ENCODE data around the gene C1D. TPM values are rescaled to one million over a fixed set of nuclear protein-coding genes. Genes with fewer than 3 reads are reported as not detected.

The C1D gene
- total and polyA plus RNA-seq, 2 experiments from 2014 or later: 30.1 to 39.7 TPM

GRCh38 chr2:68091439-68092034 is 28.7 kb upstream of the C1D start:
- H3K27me3 Mint-ChIP-seq (ENCODE audit: insufficient read depth, low read depth, poor library complexity): peaks cover 2% of the 10 kb centered on the region
- Histone ChIP-seq H4K20me1 (replicated peaks; ENCODE audit: insufficient read depth) (no peaks in the 10 kb centered on the region), H3K4me3 (no peak overlapping the region), H3K27me3 (ENCODE audit: insufficient read depth) (no peaks in the 10 kb centered on the region), H3K9me2 (ENCODE audit: insufficient read depth) (no peaks in the 10 kb centered on the region), H3K4me2 (no peak overlapping the region), H3F3A (replicated peaks; ENCODE audit: low read depth) (no peaks in the 10 kb centered on the region), H3K79me2 (replicated peaks; ENCODE audit: insufficient read depth) (no peaks in the 10 kb centered on the region), H3K4me1 (ENCODE audit: insufficient read depth) (0 out of 2 replicates have a peak, but pooled peaks cover 7% of the 10 kb centered on the region), H2AFZ (no peak overlapping the region), H3K27ac (ENCODE audit: low read depth) (no peak overlapping the region), H3K36me3 (ENCODE audit: insufficient read depth) (no peaks in the 10 kb centered on the region)
- H3K9me3 Mint-ChIP-seq: no peaks in the 10 kb centered on the region
- no peak overlapping the region for H3K4me3 Mint-ChIP-seq
- TF ChIP-seq JUNB (IDR thresholded peaks at IDR 0.05; ENCODE audit: unreplicated experiment) (no peak), STAT1 (IDR thresholded peaks at IDR 0.05; ENCODE audit: unreplicated experiment) (no peak), EZH2 (IDR thresholded peaks at IDR 0.05; ENCODE audit: low read depth, unreplicated experiment) (no peak), CREB1 (CRISPR knock-in tag; IDR thresholded peaks at IDR 0.05; ENCODE audit: low read depth) (no peak), EZH2phosphoT487 (IDR thresholded peaks at IDR 0.05; ENCODE audit: unreplicated experiment) (no peak), ZNF331 (CRISPR knock-in tag; IDR thresholded peaks at IDR 0.05; ENCODE audit: low read depth) (no peak), NANOG (IDR thresholded peaks at IDR 0.05; ENCODE audit: borderline replicate concordance) (no peak), POLR2AphosphoS5 (IDR thresholded peaks at IDR 0.05; ENCODE audit: low read depth) (no peak), REST (IDR thresholded peaks at IDR 0.05; ENCODE audit: unreplicated experiment) (no peak)
- TF ChIP-seq, protein P1, sequence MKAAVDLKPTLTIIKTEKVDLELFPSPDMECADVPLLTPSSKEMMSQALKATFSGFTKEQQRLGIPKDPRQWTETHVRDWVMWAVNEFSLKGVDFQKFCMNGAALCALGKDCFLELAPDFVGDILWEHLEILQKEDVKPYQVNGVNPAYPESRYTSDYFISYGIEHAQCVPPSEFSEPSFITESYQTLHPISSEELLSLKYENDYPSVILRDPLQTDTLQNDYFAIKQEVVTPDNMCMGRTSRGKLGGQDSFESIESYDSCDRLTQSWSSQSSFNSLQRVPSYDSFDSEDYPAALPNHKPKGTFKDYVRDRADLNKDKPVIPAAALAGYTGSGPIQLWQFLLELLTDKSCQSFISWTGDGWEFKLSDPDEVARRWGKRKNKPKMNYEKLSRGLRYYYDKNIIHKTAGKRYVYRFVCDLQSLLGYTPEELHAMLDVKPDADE (IDR thresholded peaks at IDR 0.05): no peak
- TF ChIP-seq, protein P2, sequence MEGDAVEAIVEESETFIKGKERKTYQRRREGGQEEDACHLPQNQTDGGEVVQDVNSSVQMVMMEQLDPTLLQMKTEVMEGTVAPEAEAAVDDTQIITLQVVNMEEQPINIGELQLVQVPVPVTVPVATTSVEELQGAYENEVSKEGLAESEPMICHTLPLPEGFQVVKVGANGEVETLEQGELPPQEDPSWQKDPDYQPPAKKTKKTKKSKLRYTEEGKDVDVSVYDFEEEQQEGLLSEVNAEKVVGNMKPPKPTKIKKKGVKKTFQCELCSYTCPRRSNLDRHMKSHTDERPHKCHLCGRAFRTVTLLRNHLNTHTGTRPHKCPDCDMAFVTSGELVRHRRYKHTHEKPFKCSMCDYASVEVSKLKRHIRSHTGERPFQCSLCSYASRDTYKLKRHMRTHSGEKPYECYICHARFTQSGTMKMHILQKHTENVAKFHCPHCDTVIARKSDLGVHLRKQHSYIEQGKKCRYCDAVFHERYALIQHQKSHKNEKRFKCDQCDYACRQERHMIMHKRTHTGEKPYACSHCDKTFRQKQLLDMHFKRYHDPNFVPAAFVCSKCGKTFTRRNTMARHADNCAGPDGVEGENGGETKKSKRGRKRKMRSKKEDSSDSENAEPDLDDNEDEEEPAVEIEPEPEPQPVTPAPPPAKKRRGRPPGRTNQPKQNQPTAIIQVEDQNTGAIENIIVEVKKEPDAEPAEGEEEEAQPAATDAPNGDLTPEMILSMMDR (conservative IDR thresholded peaks at IDR 0.05; ENCODE audit: low read depth in 2 of 2): no peak
- H3K4me1 Mint-ChIP-seq: peaks cover 2% of the 10 kb centered on the region; the same call in 2 of the 3 replicates
- no peak overlapping the region for H3K27ac Mint-ChIP-seq
- H3K36me3 Mint-ChIP-seq (ENCODE audit: low read depth): no peaks in the 10 kb centered on the region
- DNase-seq (ENCODE audit: low spot score) (no peak), ATAC-seq (no peak)

Measured in GM23338 (cell line).